SHP77 (cell line): ENCODE results near the gene GLS.
"Not testable (repeated sequence)": the region's sequence is repeated elsewhere in the genome, so short reads cannot be mapped to it uniquely, and the experiment has no call there.

Experiments used
- DNase-seq, 2 experiments: peaks; one replicate each; lab custom pipeline; 2025; lab: John Stamatoyannopoulos, UW

The GLS gene

GRCh38 chr2:190856985-190857384 lies 23.6 kb upstream of the GLS start:
- DNase-seq = no peak

DNA sequence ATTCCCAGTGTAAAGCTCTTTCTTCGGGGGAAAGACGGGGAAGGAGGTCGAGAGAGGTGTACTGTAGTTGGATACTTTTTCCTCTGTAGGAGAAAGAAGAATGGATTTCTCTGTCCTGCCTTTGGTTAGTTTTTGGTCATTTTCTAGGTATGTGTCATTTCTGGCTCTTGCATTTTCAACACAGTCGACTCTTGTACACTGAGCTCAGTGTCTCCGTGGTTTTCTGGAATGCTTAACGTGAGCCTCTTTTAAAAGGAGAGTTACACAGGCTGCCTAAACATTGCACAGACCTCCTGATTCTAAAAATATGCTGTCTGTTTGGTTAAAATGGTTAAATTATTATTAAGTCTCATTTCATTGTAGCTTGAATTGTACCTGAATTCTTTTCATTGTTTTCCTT lies 21.8 kb upstream of the GLS start:
- DNase-seq = no peak

DNA sequence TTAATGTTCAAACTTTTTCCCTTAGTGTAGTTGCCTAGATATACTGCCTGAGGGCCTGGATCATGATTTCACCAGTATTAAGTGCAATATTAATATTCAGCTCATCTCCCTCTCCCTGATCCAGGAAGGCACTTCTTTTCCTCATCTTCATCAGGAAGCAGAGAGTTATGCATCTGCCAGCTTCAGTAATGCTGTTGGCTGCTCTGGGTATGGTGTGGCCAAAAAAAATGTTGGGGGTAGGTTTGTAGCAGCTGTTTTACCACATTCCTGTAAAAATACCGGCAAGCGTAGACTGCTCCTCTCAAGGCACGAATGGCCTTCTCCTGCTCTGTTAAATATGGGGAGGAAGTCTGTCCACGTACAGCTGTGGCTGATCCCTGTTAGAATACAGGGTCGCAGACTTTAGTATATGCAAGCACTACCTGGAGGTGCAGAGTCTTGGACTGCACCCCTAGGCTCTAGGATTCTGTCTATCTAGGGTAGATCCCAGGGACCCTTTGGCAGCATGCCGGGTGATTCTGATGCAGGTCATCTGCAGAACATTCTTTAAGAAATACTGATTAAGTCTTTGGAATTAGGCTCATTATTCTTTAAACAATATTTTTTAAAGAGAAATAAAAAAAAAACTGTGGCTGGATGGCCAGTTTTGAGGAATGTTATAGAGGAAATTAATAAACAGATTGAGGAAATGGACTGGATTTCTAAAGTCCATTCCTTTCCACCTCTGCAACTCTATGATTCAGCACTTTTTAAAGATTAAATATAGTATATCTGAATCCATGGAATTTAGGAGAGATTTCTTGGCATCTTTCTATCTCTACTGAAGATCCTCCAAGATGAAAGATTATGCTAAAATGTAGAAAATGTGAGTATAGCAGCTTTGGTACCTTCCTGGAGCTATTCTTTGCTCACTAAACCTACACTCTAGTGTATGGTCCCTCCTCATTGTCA lies 21.0 kb upstream of the GLS start:
- no peak for DNase-seq

DNA sequence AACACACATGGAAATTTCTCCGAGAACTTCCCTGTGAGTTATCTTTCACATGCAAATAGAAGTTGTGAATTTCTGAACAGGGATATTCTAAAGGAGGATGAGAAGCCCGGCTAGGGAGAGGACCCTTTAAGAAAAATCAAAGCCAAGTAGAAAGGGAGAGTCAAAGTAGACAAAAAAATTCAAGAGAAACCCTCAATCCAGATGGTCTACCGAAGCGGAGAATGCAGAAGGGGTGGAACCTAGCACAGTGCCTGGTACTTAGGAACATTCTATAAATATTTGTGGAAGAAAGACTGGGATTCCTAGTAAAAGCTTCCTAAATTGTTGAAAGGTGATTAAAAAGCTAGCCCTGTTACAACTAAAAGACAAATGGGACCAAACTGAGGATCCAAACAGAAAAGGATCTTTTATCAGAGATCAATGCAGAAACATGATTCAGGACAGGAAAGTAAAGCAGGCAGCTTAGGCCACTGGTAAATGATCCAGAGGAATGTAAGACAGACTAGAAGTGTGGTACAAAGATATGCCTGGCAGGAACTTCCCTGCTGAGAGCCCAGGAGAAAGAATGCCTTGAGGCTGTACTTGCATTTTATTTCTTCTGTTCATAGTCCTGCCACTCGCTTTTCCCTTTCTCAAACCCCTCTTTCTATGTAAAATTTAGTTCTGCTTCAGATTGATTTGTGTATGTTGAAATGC lies 19.5 kb upstream of the GLS start:
- DNase-seq = no peak

- not testable (repeated sequence) for DNase-seq
Measured at GRCh38 chr2:190862128-190862527, 18.5 kb upstream of the GLS start.

DNA sequence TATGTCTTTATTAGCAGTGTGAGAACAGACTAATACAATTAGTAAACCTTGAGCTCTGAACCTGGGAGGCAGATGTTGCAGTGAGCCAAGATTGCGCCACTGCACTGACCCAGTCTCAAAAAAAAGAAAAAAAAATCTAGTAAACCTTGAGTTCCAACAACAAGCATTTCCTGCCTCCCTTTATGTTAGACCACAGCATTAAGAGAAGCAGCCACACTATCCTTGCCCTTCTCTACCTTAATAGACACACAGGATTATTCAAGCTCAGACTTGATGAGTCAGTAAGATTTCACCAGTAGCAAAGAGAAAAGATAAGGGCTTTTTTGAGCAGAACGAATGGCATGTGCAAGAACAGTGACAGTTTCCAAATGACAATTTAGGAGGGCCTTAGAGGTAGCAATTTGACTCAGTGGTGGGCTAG lies 18.0 kb upstream of the GLS start:
- DNase-seq = no peak

DNA sequence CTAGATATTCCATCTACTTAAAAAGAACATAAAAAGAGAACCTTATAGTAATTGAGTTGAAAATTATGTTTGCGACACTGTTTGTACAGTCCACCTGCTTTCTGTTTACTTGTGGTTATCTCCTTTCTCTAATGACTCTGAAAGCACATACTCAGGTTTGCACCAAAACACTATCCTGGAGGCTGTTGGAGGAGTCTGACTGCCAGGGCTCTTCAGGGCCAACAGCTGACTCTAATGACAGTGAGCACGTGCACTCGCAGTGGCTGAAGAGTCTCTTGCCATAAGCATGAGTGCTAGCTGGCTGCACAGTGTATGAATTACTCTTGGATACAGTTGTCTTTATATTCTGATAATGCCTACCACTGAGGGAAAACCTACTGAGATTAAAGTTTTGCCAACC lies 16.7 kb upstream of the GLS start:
- peak; percentile 83 to 89 for DNase-seq

DNA sequence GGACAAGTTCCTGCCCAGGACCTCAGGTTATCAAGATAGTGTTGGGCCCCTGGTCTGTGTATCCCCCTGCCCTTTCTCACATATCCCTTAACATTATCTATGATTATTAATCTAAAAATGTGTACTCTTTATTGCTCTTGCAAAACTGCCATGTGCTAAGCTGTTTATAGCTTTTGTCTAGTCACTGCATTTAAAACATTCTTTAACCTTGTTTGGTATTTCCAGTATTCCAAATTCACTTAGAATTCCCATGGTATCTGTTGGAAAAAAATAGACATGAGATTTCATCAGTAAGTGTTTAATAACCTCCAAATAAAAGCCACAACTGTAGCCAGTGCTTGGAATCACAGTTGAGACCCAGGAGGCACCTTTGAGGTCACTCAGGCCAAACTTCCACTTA lies 16.2 kb upstream of the GLS start:
- DNase-seq = no peak

GRCh38 chr2:190867212-190867611 lies 13.4 kb upstream of the GLS start:
- DNase-seq = no peak

DNA sequence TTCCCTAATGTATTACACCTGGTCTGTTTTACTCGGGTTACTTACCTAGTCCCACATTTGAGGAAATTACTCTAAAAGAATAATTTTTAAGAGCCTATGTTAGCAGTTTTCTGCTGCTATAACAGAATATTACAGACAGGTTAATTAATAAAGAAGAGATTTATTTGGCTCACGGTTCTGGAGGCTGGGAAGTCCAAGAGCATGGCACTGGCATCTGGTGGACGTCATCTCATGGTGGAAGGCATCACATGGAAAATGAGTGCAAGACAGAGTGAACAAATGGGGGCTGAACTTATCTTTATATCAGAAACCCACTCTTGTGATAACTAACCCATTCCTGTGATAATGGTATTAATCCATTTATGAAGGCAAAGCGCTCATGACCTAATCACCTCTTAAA lies 12.8 kb upstream of the GLS start:
- no peak for DNase-seq

DNA sequence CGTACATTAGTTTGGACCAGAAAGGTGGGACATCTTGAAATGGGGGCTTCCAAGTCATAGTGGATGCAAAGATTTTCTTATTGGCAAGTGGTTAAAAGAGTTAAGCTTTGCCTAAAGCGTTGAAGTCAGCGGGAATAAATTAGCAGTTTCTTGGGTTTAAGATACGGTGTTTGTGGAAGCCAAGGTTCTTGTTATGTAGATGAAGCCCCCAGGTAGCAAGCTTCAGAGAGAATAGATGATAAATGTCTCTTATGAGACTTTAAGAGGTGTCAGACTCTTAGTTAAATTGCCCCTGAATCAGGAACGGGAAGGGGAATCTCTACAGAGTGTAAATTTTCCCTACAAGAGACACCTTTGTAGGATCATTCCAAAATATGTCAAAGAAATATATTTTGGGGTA lies 10.9 kb upstream of the GLS start:
- no peak for DNase-seq

- DNase-seq = not testable (repeated sequence)
Measured at GRCh38 chr2:190873451-190873850, 7.2 kb upstream of the GLS start.

- no peak for DNase-seq
Measured at GRCh38 chr2:190875891-190876290, 4.7 kb upstream of the GLS start.

DNA sequence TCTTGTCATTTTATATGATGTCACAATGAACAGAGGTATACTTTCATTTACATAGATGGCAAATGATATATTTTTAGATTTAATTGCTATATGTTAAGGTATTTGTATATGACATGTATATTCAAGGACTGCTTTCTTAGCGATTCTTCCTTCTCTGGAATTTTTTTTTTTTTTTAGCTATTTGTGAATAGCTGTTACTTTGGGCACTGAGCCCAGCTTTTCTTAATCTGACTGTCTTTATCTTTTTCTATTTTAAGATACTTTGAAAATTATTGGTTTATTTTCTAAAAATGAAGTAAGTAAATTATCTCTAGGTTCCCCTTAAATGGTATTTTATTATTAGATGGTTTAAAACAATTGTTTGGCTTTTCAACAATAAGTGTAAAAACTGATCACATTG lies 4.0 kb upstream of the GLS start:
- no peak for DNase-seq

DNA sequence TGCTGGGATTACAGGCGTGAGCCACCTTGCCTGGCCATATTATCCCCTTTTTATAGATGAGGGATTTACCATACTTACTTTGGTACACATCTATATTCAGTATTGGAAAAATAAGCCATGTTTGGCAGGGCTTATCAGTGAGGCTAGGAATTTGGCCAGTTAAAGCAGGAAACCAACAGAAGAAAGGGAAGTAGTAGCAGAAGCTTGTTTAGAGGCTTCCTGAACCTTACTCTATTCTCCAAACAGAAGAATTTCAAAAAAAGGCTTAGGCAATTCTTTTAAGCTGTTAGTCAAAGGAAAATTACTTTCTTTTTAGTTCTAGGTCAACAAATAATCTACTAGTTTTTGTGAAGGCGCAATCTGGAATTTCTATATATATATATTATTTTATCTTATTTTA lies 3.2 kb upstream of the GLS start:
- DNase-seq = no peak

DNA sequence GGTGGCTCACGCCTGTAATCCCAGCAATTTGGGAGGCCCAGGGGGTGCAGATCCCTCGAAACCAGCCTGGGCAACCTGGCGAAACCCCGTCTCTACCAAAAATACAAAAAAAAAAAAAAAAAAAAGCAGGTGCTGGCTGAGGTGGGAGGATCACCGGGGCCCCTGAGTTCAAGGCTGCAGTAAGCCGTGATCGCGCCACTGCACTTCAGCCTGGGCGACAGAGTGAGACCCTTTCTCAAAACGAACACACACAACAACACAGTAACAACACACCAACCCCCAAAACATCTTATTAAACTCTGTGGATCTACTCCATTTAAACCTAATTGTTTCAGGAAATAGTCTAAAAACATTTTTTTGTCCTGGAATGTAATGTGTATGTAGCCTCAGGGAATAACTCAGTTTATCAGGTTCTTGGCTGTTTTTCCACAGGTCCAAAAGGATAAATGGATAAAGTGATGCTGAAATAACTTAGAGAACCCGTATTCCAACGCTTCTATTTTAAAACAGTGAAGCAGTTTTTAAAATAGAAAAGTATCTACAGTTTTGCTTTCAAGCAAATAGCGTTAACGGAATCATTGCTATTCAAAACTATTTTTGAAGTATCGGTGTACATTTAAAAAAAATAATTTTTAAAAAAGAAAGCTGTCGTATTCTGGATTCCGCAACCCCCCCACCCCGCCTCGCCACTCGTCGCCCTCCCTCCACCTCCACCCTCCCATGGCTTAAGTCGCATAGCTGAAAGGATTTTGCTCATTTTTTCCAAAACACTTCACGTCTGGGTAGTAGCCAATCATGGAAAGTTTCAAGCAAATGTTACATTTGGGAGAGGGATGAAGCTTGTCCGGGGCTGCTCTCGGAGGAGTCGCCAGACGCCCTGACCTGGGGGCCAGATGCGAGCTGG lies 895 bp upstream of the GLS start:
- DNase-seq = no peak

GRCh38 chr2:190881084-190881597 lies 520 bp downstream of the GLS start:
- no peak for DNase-seq

- peak; percentile 79 to 82 for DNase-seq
Measured at GRCh38 chr2:190881598-190882410, 1.2 kb downstream of the GLS start.

DNA sequence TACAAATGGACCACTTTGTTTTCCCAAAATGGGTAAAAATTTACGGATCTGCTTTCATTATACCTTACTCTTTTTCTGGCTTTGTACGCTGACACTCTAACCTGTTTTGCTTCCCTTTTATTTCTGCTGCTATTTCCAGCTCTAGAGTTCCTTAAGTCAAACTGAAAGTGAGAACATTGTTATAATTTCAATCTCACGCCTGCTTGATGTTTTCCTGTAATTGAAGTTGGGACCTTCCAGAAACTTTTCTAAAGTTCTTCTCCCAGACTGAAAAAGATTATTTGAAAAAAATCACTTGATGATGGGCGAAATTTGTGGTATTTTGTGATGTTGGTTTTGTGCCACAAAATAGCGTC lies 1.8 kb downstream of the GLS start:
- no peak for DNase-seq

DNA sequence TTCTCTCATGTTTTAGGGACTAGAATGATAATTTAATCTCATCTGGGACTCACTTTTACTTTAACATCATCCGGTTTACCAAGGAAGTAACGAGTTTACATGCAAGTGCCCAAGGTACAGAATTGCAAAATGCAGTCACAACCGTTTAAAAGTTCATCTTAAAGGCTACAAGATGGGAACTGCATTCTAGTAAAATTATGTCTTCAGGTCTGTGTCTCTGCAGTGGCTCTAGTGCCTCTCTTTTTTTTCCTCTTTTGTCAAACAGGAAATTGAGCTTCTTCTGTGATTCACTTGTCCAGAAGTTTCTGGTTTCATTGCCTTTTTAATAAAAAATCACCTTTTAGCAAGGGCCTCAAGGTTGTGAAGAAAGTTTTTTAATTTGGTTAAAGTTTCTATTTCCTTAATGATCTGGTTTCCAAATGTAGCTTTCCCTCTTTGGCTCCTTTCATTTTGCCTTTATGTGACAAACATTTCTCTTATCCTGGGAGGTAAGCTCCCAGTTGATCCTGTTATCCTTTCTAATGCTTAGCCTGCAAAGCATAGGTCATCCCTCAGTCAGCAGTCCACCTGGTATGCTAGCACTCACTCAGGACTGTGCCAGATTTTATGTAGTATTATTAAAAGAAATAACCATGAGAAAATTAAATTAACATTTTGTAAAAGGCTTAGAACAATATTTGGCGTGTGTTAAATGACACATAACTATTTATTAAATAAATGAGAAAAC lies 2.4 kb downstream of the GLS start:
- no peak for DNase-seq

- not testable (repeated sequence) for DNase-seq
Measured at GRCh38 chr2:190885844-190886243, 5.2 kb downstream of the GLS start.
